Activated naive CD4-positive, alpha-beta T cell treated with anti-CD3 and anti-CD28 coated beads, Interleukin-2, amount 10 ng/mL, durations not matched to agents 5 hours and 36 hours (primary cell): ENCODE data around the gene TGIF2. TPM values are rescaled to one million over a fixed set of nuclear protein-coding genes. Genes with fewer than 3 reads are reported as not detected.

ENCODE experiments used
- total RNA-seq, 2 experiments: library from RNA; stranded (reverse); gene quantifications; one replicate each; pipeline ENCODE4 v1.2.3, GENCODE V29; 2021

TGIF2 gene
- total RNA-seq, result 10 to 100 TPM; 27.1 to 28.6 TPM

GRCh38 chr20:36573103-36573797 is at the start of gene TGIF2:
TSS of gene TGIF2 (plus strand) at chr20:36573597. CDS start at chr20:36578775, 5,178 bp downstream.

GRCh38 chr20:36541227-36541767 is 32.1 kb upstream of the TGIF2 start, which contains the start of gene MYL9:
TSS of gene MYL9 (plus strand) at chr20:36541519. CDS start at chr20:36544885, 3,366 bp downstream.

GRCh38 chr20:36605399-36606157 is 32.2 kb downstream of the TGIF2 start, which contains the start of gene RAB5IF:
TSS of gene RAB5IF (plus strand) at chr20:36605779. CDS start at chr20:36605952, 173 bp downstream.

Other genes starting within 250 kb of the TGIF2 start
- gene MYL9, start 32.1 kb upstream of the TGIF2 start, total RNA-seq, result under 1 TPM in 1 of 2 experiments, not detected in 1; 0.14 TPM
- 10 to 100 TPM; 75.7 to 80.4 TPM for gene RAB5IF, start 32.2 kb downstream of the TGIF2 start, total RNA-seq
- gene SLA2, start 72.6 kb downstream of the TGIF2 start, total RNA-seq, result 10 to 100 TPM; 65.7 to 65.9 TPM
- gene NDRG3, start 172.5 kb downstream of the TGIF2 start, total RNA-seq, result 10 to 100 TPM; 31.0 to 31.3 TPM
- gene DSN1, start 200.2 kb downstream of the TGIF2 start, total RNA-seq, result 10 to 100 TPM; 24.3 to 25.2 TPM